Measurements from ENCODE around the gene AUH. TPM values are rescaled to one million over a fixed set of nuclear protein-coding genes. Genes with fewer than 3 reads are reported as not detected.
"Not testable (repeated sequence)": the region's sequence is repeated elsewhere in the genome, so short reads cannot be mapped to it uniquely, and the experiment has no call there.

Gene AUH
- total RNA-seq: 30.3 TPM

DNA sequence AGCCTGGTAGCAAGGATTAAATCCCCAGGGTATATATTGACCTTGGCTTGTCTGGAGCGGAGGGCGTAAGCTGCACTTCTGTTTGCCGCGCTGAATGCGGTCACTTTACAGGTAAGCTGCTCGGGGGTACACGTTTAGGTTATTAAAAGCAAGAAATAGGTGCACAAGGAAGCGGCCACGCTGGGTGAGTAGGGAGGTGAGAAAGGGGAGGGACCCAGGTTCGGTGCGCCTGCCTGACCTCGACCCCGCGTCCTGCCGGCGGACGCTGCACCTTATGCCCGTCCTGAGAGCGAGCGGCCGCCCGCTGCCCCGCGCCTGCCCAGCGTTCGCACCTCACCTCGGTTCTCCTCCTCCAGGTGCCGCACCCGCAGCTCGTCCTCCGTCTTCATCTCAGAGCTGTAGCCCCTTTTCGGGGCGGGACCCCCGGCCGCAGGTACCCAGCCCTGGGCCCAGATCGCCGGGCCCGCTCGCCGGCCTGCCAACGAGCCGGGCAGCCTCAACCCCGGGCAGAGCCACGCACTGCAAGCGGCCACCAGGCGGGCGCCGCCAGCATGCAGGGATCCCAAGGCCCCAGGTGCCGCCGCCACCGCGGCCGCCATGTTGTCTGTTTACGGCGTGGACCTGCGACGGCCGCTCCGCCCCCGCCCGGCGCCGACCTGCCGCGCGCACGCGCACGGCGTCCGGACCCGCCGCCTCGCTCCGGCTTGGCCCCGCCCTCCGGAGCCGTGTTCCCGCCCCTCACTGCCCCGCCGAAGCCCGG lies at the start of gene AUH:
TSS of gene AUH (minus strand) at position 628 of the 760 bp plus-strand sequence. CDS start at position 599, 29 bp downstream.
- DNase-seq: peak; percentile 72

DNA sequence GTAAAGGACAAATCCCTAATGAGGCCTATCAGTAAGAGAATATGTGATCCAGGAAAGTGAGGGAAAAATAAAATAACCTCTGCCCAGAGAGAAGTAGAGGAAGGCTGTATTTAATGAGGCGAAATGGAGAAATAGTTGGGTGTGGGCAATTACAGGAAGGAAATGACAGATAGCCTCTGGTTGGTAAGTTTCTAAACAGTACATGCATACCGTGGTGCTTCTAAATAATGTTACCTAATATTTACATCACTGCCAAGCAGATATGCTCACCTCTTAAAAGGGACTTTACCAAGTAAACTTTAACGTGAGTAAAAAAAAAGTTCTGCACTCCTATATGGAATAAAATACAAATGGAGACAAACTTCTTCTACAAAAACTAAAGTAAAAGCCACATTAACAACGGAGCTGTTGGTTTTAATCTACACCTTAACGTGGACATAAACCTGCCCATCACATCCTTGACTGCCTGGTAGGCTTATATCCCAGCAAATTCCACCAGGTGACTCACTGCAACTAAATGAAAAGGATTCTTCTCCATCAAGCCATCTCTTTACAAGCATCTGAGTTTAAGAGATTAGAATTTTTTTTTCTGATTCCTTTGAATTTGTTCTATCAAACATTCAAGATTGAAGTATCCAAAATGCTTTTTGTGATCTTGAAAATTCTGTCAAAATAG lies 49.5 kb upstream of the AUH start:
- no peak for DNase-seq

GRCh38 chr9:91410161-91410560 lies 48.4 kb upstream of the AUH start:
- no peak for DNase-seq

DNA sequence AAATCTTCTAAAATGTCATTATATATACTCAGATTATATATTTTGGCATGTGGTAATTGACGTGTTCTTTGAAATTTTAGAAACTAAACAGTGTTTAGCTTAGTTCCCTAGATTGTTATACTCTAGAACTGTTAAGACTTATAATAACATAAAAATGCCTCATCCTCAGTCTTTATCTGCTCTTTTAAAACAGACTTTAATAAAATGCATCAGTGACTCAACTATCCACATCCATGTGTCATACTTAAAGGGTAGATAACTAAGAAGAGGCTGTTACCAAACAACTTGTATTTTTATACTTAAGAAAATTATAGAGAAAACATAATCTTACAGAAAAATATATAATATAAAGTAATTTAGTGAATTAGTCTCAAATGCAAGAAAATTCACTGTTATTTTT lies 46.8 kb upstream of the AUH start:
- DNase-seq: no peak

- peak; percentile 51 for DNase-seq
Measured at GRCh38 chr9:91407580-91408318, 46.0 kb upstream of the AUH start.

- no peak for DNase-seq
Measured at GRCh38 chr9:91405343-91406077, 43.8 kb upstream of the AUH start.

GRCh38 chr9:91403665-91404543 lies 42.2 kb upstream of the AUH start:
- no peak for DNase-seq

DNA sequence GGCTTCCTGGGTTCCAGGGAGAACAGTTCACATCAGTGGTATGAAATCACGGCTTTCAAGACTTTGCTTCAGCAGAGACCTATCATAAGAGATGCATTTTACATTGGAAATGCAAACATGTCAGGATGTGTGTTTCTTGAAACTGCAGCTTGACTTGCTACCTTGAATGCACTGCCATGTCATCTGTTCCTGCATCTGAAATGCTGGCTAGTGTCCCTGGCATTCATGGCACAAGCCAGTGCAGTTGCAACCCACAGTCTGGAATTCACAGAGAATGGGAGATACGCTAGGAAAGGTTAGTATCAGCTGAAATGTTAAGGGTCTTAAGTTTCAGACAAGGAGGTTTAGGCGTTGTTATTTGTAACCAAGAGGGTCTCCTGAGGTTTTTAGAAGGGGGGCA lies 37.2 kb upstream of the AUH start:
- no peak for DNase-seq

- no peak for DNase-seq
Measured at GRCh38 chr9:91395553-91396471, 34.1 kb upstream of the AUH start.

DNA sequence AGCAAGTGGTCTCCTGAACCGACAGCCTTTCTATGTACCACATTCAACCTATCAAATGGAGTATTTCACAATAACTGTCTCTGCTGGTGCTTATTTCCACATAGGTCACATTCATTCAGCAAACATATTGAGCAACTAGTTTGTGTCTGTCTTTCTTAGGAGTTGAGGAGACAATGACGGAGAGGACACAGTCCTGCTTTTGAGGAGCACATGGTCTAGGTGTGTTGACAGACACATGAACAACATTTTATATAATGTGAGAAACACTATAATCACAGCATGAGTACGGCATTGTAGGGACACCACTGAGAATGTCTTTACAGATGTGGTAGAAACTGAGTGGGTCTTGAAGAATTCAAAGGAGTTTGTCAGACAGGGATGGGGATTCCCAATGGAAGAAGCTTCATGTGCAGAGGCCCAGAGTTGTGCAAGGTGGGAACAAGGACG lies 33.4 kb upstream of the AUH start:
- DNase-seq: no peak

GRCh38 chr9:91393826-91394225 lies 32.1 kb upstream of the AUH start:
- DNase-seq: no peak

DNA sequence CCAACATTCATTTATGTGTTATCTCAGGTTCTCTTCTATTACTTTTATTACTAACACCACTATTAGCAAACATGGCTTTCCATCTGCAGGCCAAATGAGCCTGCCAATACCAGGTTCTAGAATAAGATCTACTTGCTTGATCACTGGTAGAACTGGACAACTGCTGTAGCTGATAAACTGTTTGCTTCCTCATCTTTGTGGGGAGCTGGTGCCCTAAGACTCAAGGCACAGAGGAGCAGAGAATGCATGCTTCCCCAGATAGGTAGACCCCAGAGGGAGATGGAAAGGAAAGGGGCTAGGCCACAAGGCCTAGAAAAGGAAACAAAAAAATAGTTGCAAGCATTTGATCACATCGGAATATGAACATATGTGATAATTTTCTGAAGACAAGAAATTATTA lies 30.7 kb upstream of the AUH start:
- DNase-seq: no peak

DNA sequence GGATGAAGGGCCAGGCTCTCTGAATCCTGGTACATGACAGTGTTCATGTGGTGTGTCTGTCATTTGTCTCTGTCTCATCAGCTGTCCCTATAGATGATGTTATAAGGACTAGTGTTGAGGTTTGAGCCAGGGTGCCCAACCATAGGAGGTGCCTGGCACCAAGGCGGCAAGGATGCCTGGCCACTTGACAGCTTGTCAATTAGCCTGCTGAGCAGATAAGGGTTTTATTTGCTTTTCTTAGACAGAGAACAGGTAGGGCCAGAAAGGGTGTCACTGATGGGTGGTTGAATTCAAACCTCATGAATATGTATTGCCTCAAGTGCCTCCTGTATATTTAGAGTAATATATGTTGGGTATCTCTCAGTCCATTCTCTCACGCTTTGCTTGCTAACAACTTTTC lies 30.1 kb upstream of the AUH start:
- DNase-seq: no peak

DNA sequence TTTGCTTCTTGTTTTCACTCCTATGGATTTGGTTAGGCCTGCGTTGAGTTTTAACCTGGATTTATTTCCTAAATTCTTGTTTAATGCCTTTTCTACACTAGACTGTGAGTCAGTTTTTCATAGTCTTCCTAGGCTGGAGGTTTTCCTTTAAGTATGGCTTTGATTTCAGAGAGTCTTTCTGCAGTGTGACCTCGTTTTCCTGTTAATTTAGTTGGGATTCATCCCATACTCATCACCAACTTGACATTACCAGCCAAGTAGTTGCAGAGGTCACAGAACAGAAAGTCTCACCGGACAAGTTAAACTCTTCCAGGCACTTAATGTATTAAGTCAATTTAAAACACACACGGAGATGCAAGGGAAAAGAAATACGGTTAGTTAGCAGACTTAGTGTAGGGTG lies 29.7 kb upstream of the AUH start:
- no peak for DNase-seq

DNA sequence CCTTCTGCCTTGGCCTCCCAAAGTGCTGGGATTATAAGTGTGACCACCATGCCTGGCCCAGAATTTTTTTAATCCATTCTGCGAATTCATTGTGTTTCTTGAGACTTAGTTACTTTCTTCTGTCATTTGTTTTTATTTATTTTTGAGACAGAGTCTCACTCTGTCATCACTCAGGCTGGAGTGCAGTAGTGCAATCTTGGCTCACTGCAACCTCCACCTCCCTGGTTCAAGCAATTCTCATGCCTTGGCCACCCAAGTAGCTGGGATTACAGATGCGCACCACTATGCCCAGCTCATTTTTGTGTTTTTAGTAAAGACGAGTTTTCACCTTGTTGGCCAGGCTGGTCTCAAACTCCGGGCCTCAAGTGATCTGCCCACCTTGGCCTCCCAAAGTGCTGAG lies 28.0 kb upstream of the AUH start:
- not testable (repeated sequence) for DNase-seq

GRCh38 chr9:91386765-91387164 lies 25.0 kb upstream of the AUH start:
- DNase-seq: no peak

DNA sequence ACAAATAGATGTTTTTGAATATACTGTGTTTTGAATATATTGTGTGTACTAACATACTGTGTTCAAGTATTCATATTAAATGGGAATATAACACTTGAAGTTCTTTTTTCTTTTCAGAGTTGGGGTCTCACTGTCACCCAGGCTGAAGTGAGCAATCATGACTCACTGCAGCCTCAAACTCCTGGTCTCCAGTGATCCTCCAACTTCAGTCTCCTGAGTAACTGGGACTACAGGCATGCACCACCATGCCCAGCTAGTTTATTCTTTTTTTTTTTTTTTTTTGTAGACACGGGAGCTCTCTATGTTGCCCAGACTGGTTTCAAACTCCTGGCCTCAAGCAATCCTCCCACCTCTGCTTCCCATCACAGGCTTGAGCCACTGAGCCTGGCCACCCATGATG lies 23.2 kb upstream of the AUH start:
- DNase-seq: no peak

DNA sequence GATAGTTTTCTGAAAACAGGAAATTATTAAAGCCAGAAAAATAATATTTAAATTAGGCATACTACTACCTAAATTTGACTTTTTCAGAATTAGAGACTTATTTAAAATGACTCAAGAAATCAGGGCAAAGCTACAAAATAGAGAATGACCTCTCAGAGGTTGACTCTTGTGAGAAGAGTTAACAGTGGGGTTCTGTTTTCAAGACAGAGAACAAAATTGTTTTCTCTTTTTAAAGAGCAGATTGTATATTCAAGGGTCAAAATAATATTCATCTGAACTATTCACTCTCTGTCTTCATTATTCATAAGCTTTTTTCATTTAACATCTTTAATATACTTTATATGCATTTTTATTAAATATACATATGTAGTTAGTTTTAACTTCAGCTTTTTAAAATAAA lies 21.9 kb upstream of the AUH start:
- no peak for DNase-seq

DNA sequence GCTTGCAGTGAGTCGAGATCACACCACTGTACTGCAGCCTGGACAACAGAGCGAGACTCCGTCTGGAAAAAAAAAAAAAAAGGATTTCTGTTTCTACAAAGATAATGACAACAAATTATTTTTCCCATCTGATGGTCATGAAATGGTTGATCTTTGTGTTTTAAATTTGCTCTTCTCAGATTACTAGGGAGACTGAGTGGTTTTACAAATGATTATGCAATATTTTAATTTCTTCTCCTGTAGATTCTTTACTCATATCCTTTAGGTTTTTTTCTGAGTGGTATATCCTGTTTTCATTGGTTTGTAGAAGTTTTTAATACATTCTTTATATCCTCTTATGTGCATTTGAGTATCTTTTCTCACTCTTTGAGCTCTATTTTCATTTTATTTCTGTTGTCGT lies 20.6 kb upstream of the AUH start:
- no peak for DNase-seq

- no peak for DNase-seq
Measured at GRCh38 chr9:91379426-91379825, 17.7 kb upstream of the AUH start.

All from occipital lobe (tissue), 2 donors.